Activated CD4-positive, alpha-beta T cell treated with anti-CD3 and anti-CD28 coated beads for 36 hours (primary cell): ENCODE results near the gene RNMT. TPM values are rescaled to one million over a fixed set of nuclear protein-coding genes. Genes with fewer than 3 reads are reported as not detected.
"Not testable (repeated sequence)": the region's sequence is repeated elsewhere in the genome, so short reads cannot be mapped to it uniquely, and the experiment has no call there.

Source experiments
- ATAC-seq: fragments of 200-7000 bp; cut with Tn5 transposase; one replicate; pipeline ENCODE4 v1.10.0; 2021; ENCODE audit warnings: mild to moderate bottlenecking, moderate library complexity
- CTCF ChIA-PET: fragments of 350-600 bp; sonication (Branson Sonifier 250); formaldehyde crosslinking; loops from one replicate; lab custom pipeline; 2021; ENCODE audit warnings: antibody characterized with exemption; lab: Charles Lee
- POLR2A ChIA-PET: fragments of 350-600 bp; sonication (Branson Sonifier 250); formaldehyde crosslinking; loops from one replicate; lab custom pipeline; 2021; ENCODE audit warnings: antibody characterized with exemption, inconsistent platforms; lab: Charles Lee
- DNase-seq: peaks from one replicate; pipeline ENCODE4 v3.0.0-alpha.2; 2020
- H3K27ac Mint-ChIP-seq: one replicate; pipeline ENCODE4 v1.8.0; 2021; ENCODE audit warnings: mixed read lengths
- H3K27me3 Mint-ChIP-seq: one replicate; pipeline ENCODE4 v1.8.0; 2021; ENCODE audit warnings: mixed read lengths
- H3K36me3 Mint-ChIP-seq: one replicate; pipeline ENCODE4 v1.8.0; 2021; ENCODE audit warnings: low read depth, mixed read lengths
- H3K4me1 Mint-ChIP-seq: one replicate; pipeline ENCODE4 v1.8.0; 2021; ENCODE audit warnings: mixed read lengths
- H3K4me3 Mint-ChIP-seq: one replicate; pipeline ENCODE4 v1.8.0; 2021; ENCODE audit warnings: mild to moderate bottlenecking, moderate library complexity, mixed read lengths
- H3K9me3 Mint-ChIP-seq: one replicate; pipeline ENCODE4 v1.8.0; 2021; ENCODE audit warnings: low read depth, mixed read lengths
- intact Hi-C, 2 experiments: fragments of 100-400 bp; cut with DNase I in 1 of 2; cut with micrococcal nuclease in 1 of 2; formaldehyde crosslinking; loops; one replicate each; pipeline versions ENCODE4 v1.14.2 to v1.15.1; 2022 to 2024; cut with DNase I, micrococcal nuclease
- total RNA-seq, 2 experiments: library from RNA; stranded (reverse); gene quantifications; one replicate each; pipeline ENCODE4 v1.2.3, GENCODE V29; 2021

Gene RNMT
- total RNA-seq, result 10 to 100 TPM; 61.2 to 64.3 TPM

DNA sequence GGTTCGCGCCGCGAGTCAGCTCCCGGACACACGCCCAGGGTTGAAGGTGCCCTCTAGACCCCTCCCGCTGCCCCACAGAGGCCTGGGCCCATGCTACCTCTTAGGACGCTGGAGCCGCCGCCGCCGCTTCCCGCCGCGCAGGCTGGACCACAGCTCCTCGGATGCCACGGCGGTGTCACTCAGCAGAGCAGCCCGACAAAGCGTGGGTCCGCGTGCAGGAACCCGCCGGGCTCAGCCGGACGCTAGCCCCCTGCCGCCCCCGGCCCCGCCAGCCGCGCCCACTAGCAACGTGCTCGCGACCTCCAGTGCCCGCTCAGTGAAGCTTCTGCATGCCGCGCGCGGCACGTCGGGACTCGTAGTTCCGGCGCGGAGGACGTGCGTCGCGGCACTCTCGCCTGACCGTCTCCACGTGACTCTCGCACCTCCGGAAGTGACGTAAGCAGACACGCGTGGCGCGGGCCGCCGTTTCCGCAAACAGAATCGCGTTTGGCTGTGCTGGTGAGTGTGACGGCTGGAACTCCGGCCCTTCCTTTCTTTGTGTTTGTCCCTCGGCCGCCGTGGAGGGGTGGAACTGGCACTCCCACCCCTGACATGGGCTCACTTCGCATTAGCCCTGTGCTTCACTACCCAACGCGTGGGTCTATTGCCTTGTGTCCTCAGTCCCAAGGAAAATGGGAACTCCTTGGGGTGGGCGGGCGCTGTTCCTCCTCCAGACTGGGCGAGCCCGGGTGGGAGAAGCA lies at the start of gene RNMT, which contains the start of gene FAM210A:
Gene RNMT (plus strand): TSS at position 442 of the 740 bp plus-strand sequence. CDS start 4,845 bp downstream, outside the sequence.
Gene FAM210A (minus strand): TSS at position 327 of the 740 bp plus-strand sequence. CDS start 44,481 bp downstream, outside the sequence.
- POLR2A ChIA-PET, result interaction anchor here (0.5 to 1.4 kb wide), 4 partner anchors 9 to 1056 kb away, joined by 3 read pairs; no protein-coding TSS in a partner anchor
- peak; percentile 97 for DNase-seq
- Mint-ChIP-seq H3K4me1 (peaks cover 50% of the 10 kb centered on the region), H3K36me3 (peaks cover 35% of the 10 kb centered on the region), H3K4me3 (peak within 1 kb of the TSS; percentile 84), H3K27me3 (no peaks in the 10 kb centered on the region), H3K9me3 (no peaks in the 10 kb centered on the region), H3K27ac (peak within 1 kb of the TSS; percentile 96)
- CTCF ChIA-PET, result interaction anchor here (0.9 to 1.0 kb wide), 3 partner anchors 9 to 510 kb away, joined by 3 to 4 read pairs (median 3); no protein-coding TSS in a partner anchor
- intact Hi-C loops, result loop anchor here (1.0 to 10.0 kb wide), 16 partner anchors 52 to 1874 kb away; partner anchors contain the start of genes AFG3L2 (in 1 of the 2), CEP192 (in 1 of the 2), CEP76 (in 1 of the 2) and CHMP1B (in 1 of the 2)
- ATAC-seq, result peak; percentile 94

DNA sequence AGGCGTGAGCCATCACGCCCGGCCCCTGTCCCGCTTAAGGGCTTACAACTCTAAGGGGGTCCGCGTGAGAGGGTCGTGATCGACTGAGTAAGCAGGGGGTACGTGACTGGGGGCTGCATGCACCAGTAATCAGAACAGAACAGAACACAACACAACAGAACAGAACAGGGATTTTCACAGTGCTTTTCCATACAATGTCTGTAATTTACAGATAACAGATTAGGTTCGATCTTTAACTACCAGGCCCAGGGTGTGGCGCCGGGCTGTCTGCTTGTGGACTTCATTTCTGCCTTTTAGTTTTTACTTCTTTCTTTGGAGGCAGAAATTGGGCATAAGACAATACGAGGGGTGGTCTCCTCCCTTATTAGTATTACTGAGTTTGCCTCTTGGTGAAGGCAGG lies 49.1 kb upstream of the RNMT start:
- CTCF ChIA-PET, H3K9me3 Mint-ChIP-seq, DNase-seq, H3K4me3 Mint-ChIP-seq, ATAC-seq, H3K27ac Mint-ChIP-seq, H3K27me3 Mint-ChIP-seq, POLR2A ChIA-PET: not testable (repeated sequence)
- Mint-ChIP-seq H3K36me3 (peaks cover 14% of the 10 kb centered on the region), H3K4me1 (peaks cover 13% of the 10 kb centered on the region)
- intact Hi-C loops, result loop anchor here in 1 of 2 experiments (10.0 kb wide), 1 partner anchor 47 kb away; the partner anchor contains the start of genes FAM210A and RNMT

DNA sequence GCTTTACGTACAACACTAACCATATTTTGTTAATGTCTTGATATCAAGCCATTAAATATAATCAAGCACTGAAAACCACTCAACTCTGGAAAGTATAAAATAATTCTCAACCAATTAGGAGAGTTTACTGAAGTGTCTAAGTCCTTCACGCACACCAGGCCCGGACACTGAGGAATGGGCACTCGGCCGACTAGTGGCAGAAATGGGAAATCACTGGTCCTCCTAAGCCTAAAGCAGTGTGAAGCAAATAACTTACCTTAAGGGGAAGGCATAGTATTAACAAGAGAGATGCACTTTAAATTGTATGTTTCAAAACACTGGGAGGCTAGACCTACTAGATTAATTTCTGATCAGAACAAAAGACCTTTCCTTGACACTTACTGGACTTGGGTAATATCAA lies 45.9 kb upstream of the RNMT start:
- peaks cover 10% of the 10 kb centered on the region for H3K36me3 Mint-ChIP-seq
- ATAC-seq, result no peak
- H3K4me3 Mint-ChIP-seq, result no peak overlapping the region
- intact Hi-C loops, result no loop called here
- H3K9me3 Mint-ChIP-seq, result no peaks in the 10 kb centered on the region
- peaks cover 15% of the 10 kb centered on the region for H3K4me1 Mint-ChIP-seq
- peak; percentile 15 for DNase-seq
- POLR2A ChIA-PET, result no interaction called here
- CTCF ChIA-PET, result no interaction called here
- no peak overlapping the region for H3K27ac Mint-ChIP-seq
- no peaks in the 10 kb centered on the region for H3K27me3 Mint-ChIP-seq

DNA sequence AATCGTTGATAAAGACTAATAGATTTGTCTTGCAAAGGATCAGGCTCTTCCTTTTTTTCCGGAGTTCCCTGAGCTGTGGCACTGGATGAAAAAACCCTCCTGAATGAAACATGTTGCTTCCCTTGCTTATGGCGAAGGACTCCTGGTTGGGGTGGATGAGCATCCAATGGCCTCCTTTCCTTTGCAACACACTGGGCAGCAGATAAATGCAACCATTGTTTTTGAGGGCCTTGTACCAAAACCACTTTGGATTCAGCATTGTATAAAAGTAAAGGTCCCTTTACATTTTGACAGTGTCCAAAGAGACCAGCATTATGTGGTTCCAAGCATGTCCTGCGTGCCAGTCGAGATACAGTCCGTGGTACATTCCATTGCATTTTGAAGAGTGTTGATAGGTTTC lies 44.8 kb upstream of the RNMT start:
- Mint-ChIP-seq H3K4me3 (no peak overlapping the region), H3K27ac (no peak overlapping the region), H3K27me3 (no peaks in the 10 kb centered on the region), H3K4me1 (peaks cover 17% of the 10 kb centered on the region), H3K36me3 (peaks cover 10% of the 10 kb centered on the region), H3K9me3 (no peaks in the 10 kb centered on the region)
- intact Hi-C loops, result no loop called here
- no peak for DNase-seq
- no peak for ATAC-seq
- POLR2A ChIA-PET, result interaction anchor here (0.6 kb wide), 1 partner anchor 16 kb away, joined by 4 read pairs; no protein-coding TSS in a partner anchor
- CTCF ChIA-PET, result no interaction called here

GRCh38 chr18:13684546-13684945 lies 41.9 kb upstream of the RNMT start:
- DNase-seq (no peak), ATAC-seq (no peak)
- peaks cover 5% of the 10 kb centered on the region for H3K4me1 Mint-ChIP-seq
- H3K4me3 Mint-ChIP-seq, result no peak overlapping the region
- no peak overlapping the region for H3K27ac Mint-ChIP-seq
- intact Hi-C loops, result no loop called here
- H3K36me3 Mint-ChIP-seq, result peaks cover 18% of the 10 kb centered on the region
- ChIA-PET POLR2A (no interaction called here), CTCF (no interaction called here)
- H3K9me3 Mint-ChIP-seq, result no peaks in the 10 kb centered on the region
- no peaks in the 10 kb centered on the region for H3K27me3 Mint-ChIP-seq

DNA sequence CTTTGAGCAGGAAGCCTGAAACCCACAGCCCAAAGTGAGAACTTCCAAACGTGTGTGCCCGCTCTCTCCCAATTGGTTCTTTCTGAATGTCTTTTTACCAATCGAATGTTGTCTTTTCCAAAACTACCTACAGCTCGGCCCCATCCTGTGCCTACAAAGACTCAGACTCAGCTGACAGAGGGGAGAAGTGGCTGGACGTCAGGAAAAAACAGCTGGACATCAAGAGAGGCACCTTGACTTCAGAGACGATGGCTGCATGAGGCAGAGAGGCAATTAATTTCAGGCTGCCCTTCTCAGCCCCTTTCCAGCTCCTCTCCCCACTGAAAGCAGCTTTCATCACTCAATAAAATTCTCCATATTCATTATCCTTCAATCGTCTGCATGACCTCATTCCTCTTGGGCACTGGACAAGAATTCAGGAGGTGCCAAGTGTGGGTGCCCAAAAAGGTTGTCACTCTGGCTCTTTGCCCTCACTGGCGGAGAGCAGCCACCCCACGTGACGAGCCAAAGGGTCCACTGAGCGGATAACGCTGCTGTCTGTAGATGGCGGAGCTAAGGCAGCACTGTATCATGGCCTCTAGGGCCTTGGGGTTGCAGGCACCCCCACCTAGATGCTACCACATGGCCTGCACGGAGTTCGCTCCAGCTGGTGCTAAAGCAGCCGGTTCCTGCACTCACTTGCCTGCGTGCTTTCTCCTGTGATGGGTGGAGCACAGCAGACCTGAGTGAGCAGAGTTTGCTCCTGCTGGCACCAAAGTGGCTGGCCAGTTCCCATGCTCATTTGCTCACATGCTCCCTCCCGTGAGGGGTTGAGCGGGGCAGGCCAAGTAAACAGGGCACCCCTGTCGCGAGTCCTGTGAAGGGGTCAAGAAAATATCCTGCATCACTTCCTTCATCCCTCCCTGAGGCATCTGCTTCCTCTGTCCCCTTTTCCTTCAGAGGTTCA lies 38.0 kb upstream of the RNMT start:
- intact Hi-C loops, result no loop called here
- Mint-ChIP-seq H3K36me3 (peaks cover 22% of the 10 kb centered on the region), H3K27ac (no peak overlapping the region), H3K4me1 (peaks cover 9% of the 10 kb centered on the region), H3K27me3 (no peaks in the 10 kb centered on the region), H3K4me3 (no peak overlapping the region), H3K9me3 (peaks cover 14% of the 10 kb centered on the region)
- ATAC-seq (no peak), DNase-seq (no peak)
- CTCF ChIA-PET, result interaction anchor here (0.7 kb wide), 1 partner anchor 56 kb away, joined by 3 read pairs; no protein-coding TSS in a partner anchor
- POLR2A ChIA-PET, result no interaction called here

- POLR2A ChIA-PET, intact Hi-C loops, H3K27me3 Mint-ChIP-seq, H3K4me1 Mint-ChIP-seq, CTCF ChIA-PET, ATAC-seq, H3K4me3 Mint-ChIP-seq, H3K27ac Mint-ChIP-seq, DNase-seq: not testable (repeated sequence)
- Mint-ChIP-seq H3K36me3 (peaks cover 33% of the 10 kb centered on the region), H3K9me3 (peaks cover 18% of the 10 kb centered on the region)
Measured at GRCh38 chr18:13690060-13690459, 36.4 kb upstream of the RNMT start.

- intact Hi-C loops, H3K27me3 Mint-ChIP-seq, ATAC-seq, POLR2A ChIA-PET, H3K27ac Mint-ChIP-seq, H3K4me1 Mint-ChIP-seq, DNase-seq, H3K4me3 Mint-ChIP-seq, CTCF ChIA-PET: not testable (repeated sequence)
- H3K9me3 Mint-ChIP-seq, result peaks cover 34% of the 10 kb centered on the region
- H3K36me3 Mint-ChIP-seq, result peaks cover 51% of the 10 kb centered on the region
Measured at GRCh38 chr18:13695337-13695736, 31.1 kb upstream of the RNMT start.

- peaks cover 60% of the 10 kb centered on the region for H3K36me3 Mint-ChIP-seq
Measured at GRCh38 chr18:13696961-13697360, 29.5 kb upstream of the RNMT start.

GRCh38 chr18:13700153-13700552 lies 26.3 kb upstream of the RNMT start:
- Mint-ChIP-seq H3K36me3 (peaks cover 61% of the 10 kb centered on the region), H3K27ac (no peak overlapping the region), H3K9me3 (peaks cover 41% of the 10 kb centered on the region), H3K27me3 (no peaks in the 10 kb centered on the region), H3K4me3 (no peak overlapping the region), H3K4me1 (peaks cover 4% of the 10 kb centered on the region)
- ChIA-PET POLR2A (no interaction called here), CTCF (interaction anchor here (0.7 kb wide), 1 partner anchor 23 kb away, joined by 3 read pairs; no protein-coding TSS in a partner anchor)
- intact Hi-C loops, result no loop called here
- ATAC-seq, result no peak
- DNase-seq, result no peak

More at GRCh38 chr18:13696961-13697360, 29.5 kb upstream of the RNMT start:
- H3K27me3 Mint-ChIP-seq, result no peaks in the 10 kb centered on the region
- H3K9me3 Mint-ChIP-seq, result peaks cover 42% of the 10 kb centered on the region
- H3K4me1 Mint-ChIP-seq, result peaks cover 6% of the 10 kb centered on the region
- intact Hi-C loops, result no loop called here
- ATAC-seq, result no peak
- H3K4me3 Mint-ChIP-seq, result no peak overlapping the region
- ChIA-PET POLR2A (no interaction called here), CTCF (no interaction called here)
- H3K27ac Mint-ChIP-seq, result no peak overlapping the region
- no peak for DNase-seq

- peaks cover 35% of the 10 kb centered on the region for H3K9me3 Mint-ChIP-seq
- no peak overlapping the region for H3K4me3 Mint-ChIP-seq
Measured at GRCh38 chr18:13703899-13704298, 22.6 kb upstream of the RNMT start.

More at GRCh38 chr18:13703899-13704298, 22.6 kb upstream of the RNMT start:
- no peak for DNase-seq
- intact Hi-C loops, result no loop called here
- ChIA-PET CTCF (no interaction called here), POLR2A (no interaction called here)
- H3K4me1 Mint-ChIP-seq, result no peaks in the 10 kb centered on the region
- no peak overlapping the region for H3K27ac Mint-ChIP-seq
- no peaks in the 10 kb centered on the region for H3K27me3 Mint-ChIP-seq
- peaks cover 58% of the 10 kb centered on the region for H3K36me3 Mint-ChIP-seq
- ATAC-seq, result no peak
